Neutrophil (primary cell): ENCODE measurements around the gene ANKDD1B.

Experiments used
- H3K27ac ChIP-seq: fragments of 200-600 bp; sonication (generic); 2 replicates; pipeline ENCODE4 v1.5.1; 2016; ENCODE audit warnings: mild to moderate bottlenecking, moderate library complexity
- H3K27me3 ChIP-seq: fragments of 200-600 bp; sonication (generic); 2 replicates; pipeline ENCODE4 v1.6.0; 2016; ENCODE audit warnings: mild to moderate bottlenecking
- H3K36me3 ChIP-seq: fragments of 200-600 bp; sonication (generic); 2 replicates; pipeline ENCODE4 v1.5.1; 2017
- H3K4me1 ChIP-seq, 2 experiments: fragments of 200-600 bp in 1 of 2; sonication (generic) in 1 of 2; 1 replicate in 1 of 2; 2 replicates in 1 of 2; pipeline versions ENCODE4 v1.5.1 to v1.6.1; 2013 to 2016; ENCODE audit warnings: low read depth in 1 of 2, low read length in 1 of 2, mild to moderate bottlenecking in 1 of 2, moderate library complexity in 1 of 2; ENCODE audit not compliant: control insufficient read depth in 1 of 2, insufficient read depth in 1 of 2
- H3K4me3 ChIP-seq, 2 experiments: fragments of 200-600 bp in 1 of 2; sonication (generic) in 1 of 2; 1 replicate in 1 of 2; 2 replicates in 1 of 2; pipeline ENCODE4 v1.5.1; 2013 to 2016; ENCODE audit warnings: low read depth in 1 of 2, low read length in 1 of 2, mild to moderate bottlenecking in 1 of 2, moderate library complexity in 1 of 2
- H3K9me3 ChIP-seq: fragments of 200-600 bp; sonication (generic); 2 replicates; pipeline ENCODE4 v1.5.1; 2016
- CTCF ChIP-seq: fragments of 200-600 bp; sonication (generic); IDR thresholded peaks from 2 replicates; pipeline ENCODE4 v1.5.1; 2016; ENCODE audit warnings: antibody characterized with exemption

Gene ANKDD1B

GRCh38 chr5:75626959-75627358, 15.7 kb downstream of the ANKDD1B start:
- Histone ChIP-seq H3K9me3 (no peaks in the 10 kb centered on the region), H3K36me3 (no peaks in the 10 kb centered on the region), H3K27me3 (no peaks in the 10 kb centered on the region), H3K27ac (no peak overlapping the region), H3K4me3 (no peak overlapping the region), H3K4me1 (no peaks in the 10 kb centered on the region)
- no peak for TF ChIP-seq CTCF

DNA sequence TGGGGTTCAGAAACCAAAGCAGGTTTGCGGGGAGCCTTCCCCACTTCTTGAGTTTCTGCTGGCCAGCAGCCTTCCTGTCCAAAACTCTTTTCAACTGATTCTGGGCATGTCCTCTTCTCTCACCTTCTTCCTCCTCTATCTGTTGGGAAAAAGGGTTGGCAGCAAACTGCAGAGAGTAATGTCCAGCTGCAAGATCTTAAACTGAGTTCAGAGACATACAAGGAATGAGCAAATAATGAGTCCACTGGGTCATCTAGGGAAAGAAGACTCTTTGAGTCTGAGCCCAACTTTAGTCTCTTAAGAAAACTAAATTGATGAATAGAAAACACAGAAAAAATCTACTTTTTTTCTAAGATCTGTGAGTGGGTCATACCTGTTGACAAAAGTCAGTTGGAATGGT, 16.5 kb downstream of the ANKDD1B start:
- Histone ChIP-seq H3K27ac (no peak overlapping the region), H3K9me3 (no peaks in the 10 kb centered on the region), H3K4me3 (no peak overlapping the region), H3K36me3 (no peaks in the 10 kb centered on the region), H3K4me1 (no peaks in the 10 kb centered on the region), H3K27me3 (no peaks in the 10 kb centered on the region)
- TF ChIP-seq CTCF: no peak

DNA sequence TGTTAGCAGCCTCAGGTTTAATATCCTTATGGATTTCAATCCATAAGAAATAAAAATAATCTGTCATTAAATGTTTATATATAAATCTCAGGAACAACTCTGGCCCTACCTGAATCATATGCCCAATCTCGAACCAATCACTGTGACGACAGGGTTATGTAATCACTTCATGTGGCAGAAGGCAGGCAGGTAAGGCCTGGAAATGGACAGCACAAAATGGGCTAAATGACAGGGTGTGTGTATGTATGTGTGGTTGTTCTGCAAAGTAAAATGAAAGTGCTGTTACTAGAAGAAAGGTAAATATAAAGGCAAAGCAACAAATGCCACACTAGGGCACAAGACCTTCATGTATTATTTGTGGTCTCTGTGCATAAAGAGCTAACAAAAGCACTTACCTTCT, 19.6 kb downstream of the ANKDD1B start:
- no peaks in the 10 kb centered on the region for H3K9me3 ChIP-seq
- H3K36me3 ChIP-seq: no peaks in the 10 kb centered on the region
- TF ChIP-seq CTCF: no peak
- H3K27me3 ChIP-seq: no peaks in the 10 kb centered on the region
- no peak overlapping the region for H3K27ac ChIP-seq
- H3K4me1 ChIP-seq: no peaks in the 10 kb centered on the region
- no peak overlapping the region for H3K4me3 ChIP-seq

DNA sequence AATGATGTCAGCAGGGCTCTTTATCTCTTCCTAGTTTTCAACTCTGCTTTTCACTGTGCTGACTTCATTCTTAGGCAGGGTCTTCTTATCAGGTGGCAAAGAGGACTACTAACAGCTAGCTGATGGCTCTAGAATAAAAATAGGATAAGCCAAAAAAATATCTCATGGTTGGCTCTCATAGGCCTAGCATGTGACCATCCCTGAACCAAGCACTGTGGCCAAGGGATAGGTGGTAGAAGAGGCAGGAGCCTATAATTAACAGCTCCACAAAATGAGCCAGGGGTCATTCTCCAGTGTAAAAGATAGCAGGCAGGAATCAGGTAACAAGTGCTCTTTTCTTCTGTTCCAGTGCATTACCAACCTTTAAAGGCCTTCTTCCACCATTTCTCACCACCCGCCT, 21.1 kb downstream of the ANKDD1B start:
- no peaks in the 10 kb centered on the region for H3K27me3 ChIP-seq
- no peak overlapping the region for H3K4me3 ChIP-seq
- H3K4me1 ChIP-seq: no peaks in the 10 kb centered on the region
- H3K27ac ChIP-seq: no peak overlapping the region
- no peaks in the 10 kb centered on the region for H3K9me3 ChIP-seq
- no peak for TF ChIP-seq CTCF
- H3K36me3 ChIP-seq: no peaks in the 10 kb centered on the region

DNA sequence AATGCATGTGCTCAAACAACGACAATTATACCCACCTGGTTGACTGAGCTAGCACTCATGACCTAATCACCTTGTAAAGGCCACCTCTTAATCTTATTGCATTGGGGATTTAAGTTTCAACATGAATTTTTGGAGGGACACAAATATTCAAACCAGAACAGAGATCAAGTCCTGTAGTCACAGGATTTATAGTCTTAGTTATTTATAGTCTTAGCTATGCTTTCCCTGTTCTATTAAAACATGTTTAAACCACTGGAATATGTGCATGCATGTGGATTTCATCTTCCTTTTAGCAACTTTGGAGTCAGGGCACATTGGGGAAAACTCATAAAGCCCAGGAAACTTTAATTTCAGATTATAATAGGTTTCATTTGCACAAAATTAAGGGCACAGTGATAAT, 26.7 kb downstream of the ANKDD1B start:
- Histone ChIP-seq H3K9me3 (no peaks in the 10 kb centered on the region), H3K36me3 (no peaks in the 10 kb centered on the region), H3K27me3 (no peaks in the 10 kb centered on the region), H3K27ac (no peak overlapping the region), H3K4me1 (no peaks in the 10 kb centered on the region), H3K4me3 (no peak overlapping the region)
- TF ChIP-seq CTCF: no peak
